ENCODE results near the gene AMACR.

The AMACR gene

DNA sequence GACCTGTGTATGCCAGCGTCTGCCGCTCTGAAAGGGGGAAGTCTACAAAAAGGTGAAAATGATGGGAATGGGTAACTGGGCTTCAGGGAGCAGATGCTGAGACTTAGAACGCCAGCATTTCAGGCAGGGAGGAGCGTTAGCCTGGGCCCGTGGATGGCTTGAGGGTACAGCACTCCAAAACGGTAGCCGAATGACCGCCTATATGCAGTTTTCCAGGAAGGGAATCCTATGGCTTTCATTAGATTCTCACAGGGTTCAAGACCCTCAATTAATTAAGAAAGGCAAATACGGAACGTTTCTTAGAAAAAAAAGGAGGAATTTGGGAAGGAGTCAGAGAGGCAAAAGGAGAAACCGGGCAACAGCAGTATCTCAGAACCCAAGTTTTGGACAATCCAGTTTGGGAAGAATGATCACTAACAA lies 639 bp downstream of the AMACR start:
- H3K9ac ChIP-seq (ENCODE audit: low read depth, low read length): peak overlapping the region; percentile 85
- H3K27me3 ChIP-seq (ENCODE audit: control insufficient read depth, insufficient read depth, low read length): no peaks in the 10 kb centered on the region
- H3K9me3 ChIP-seq (ENCODE audit: control insufficient read depth, insufficient read depth, low read length): no peaks in the 10 kb centered on the region
- H3K4me1 ChIP-seq (ENCODE audit: control insufficient read depth, insufficient read depth, low read length): peaks cover 15% of the 10 kb centered on the region
- peak overlapping the region; percentile 99 for H3K27ac ChIP-seq (ENCODE audit: low read depth, low read length)
- peaks cover 21% of the 10 kb centered on the region for H3K36me3 ChIP-seq (ENCODE audit: control insufficient read depth, insufficient read depth, low read length)
- peak overlapping the region; percentile 91 for H3K4me3 ChIP-seq (ENCODE audit: low read depth, low read length)

DNA sequence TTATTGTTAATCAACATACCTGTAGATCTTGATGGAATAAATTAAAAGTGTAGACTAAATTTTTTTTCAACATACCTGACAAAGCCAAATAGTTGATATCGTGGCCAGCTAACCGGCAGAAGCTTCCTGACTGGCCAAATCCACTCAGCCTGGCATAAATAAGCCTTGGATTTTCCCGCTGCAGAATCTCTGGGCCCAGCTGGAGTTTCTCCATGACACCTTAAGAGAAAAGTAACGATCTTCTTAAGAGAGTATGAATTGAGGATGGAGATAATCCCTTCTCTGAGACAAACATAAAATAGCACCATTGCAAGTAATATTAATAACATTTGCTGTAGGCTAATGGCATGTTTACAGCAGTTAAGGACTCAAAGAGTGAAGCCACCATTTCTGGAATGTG lies 2.2 kb downstream of the AMACR start:
- H3K9ac ChIP-seq (ENCODE audit: low read depth, low read length): no peak overlapping the region
- no peak overlapping the region for H3K27ac ChIP-seq (ENCODE audit: low read depth, low read length)
- H3K27me3 ChIP-seq (ENCODE audit: control insufficient read depth, insufficient read depth, low read length): no peaks in the 10 kb centered on the region
- H3K4me3 ChIP-seq (ENCODE audit: low read depth, low read length): no peak overlapping the region
- H3K9me3 ChIP-seq (ENCODE audit: control insufficient read depth, insufficient read depth, low read length): no peaks in the 10 kb centered on the region
- peaks cover 15% of the 10 kb centered on the region for H3K4me1 ChIP-seq (ENCODE audit: control insufficient read depth, insufficient read depth, low read length)
- peaks cover 21% of the 10 kb centered on the region for H3K36me3 ChIP-seq (ENCODE audit: control insufficient read depth, insufficient read depth, low read length)

DNA sequence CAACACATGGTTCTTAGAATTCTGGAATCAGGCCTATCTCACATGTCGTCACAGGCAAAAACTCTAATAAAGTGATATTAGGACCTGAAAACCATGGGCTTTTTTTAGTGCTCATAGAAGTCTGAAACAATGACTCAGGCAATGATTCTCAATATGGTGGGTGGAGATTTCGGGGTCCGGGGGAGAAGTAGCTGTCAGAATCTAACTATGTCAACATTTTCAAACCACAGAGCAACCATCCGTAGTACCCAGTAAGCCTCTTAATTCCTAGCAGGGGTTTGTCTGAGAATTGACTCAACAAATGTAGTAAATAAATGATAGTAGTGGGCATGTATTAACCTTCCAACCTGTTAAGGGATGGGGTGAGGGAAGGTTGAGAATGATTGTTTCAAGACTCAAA lies 2.6 kb downstream of the AMACR start:
- Histone ChIP-seq H3K36me3 (ENCODE audit: control insufficient read depth, insufficient read depth, low read length) (peaks cover 21% of the 10 kb centered on the region), H3K27ac (ENCODE audit: low read depth, low read length) (no peak overlapping the region), H3K4me1 (ENCODE audit: control insufficient read depth, insufficient read depth, low read length) (peaks cover 16% of the 10 kb centered on the region)

DNA sequence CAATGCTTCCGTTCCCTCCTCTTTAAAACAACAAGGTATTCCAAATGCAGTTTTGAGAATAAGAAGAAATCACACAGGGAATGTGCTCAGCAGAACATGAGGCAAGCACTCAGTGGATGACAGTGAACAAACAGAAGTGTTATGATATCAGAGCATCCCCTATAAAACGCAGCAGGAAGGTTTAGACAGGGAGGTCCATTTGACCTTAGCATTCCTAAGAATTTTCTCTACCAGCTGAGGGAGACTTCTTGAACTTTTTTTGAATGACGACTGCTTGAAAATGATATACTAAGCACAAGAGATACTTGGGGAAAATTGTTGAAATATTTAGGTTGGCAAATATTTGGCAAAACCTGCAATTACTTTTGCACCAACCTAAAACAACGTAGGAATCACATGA lies 3.9 kb downstream of the AMACR start:
- no peak overlapping the region for H3K4me3 ChIP-seq (ENCODE audit: low read depth, low read length)
- H3K36me3 ChIP-seq (ENCODE audit: control insufficient read depth, insufficient read depth, low read length): peaks cover 21% of the 10 kb centered on the region
- H3K27me3 ChIP-seq (ENCODE audit: control insufficient read depth, insufficient read depth, low read length): no peaks in the 10 kb centered on the region
- no peak overlapping the region for H3K9ac ChIP-seq (ENCODE audit: low read depth, low read length)
- no peaks in the 10 kb centered on the region for H3K9me3 ChIP-seq (ENCODE audit: control insufficient read depth, insufficient read depth, low read length)
- H3K27ac ChIP-seq (ENCODE audit: low read depth, low read length): no peak overlapping the region
- peaks cover 17% of the 10 kb centered on the region for H3K4me1 ChIP-seq (ENCODE audit: control insufficient read depth, insufficient read depth, low read length)

More for the DNA sequence above, 2.6 kb downstream of the AMACR start:
- Histone ChIP-seq H3K4me3 (ENCODE audit: low read depth, low read length) (no peak overlapping the region), H3K9me3 (ENCODE audit: control insufficient read depth, insufficient read depth, low read length) (no peaks in the 10 kb centered on the region), H3K27me3 (ENCODE audit: control insufficient read depth, insufficient read depth, low read length) (no peaks in the 10 kb centered on the region), H3K9ac (ENCODE audit: low read depth, low read length) (no peak overlapping the region)

DNA sequence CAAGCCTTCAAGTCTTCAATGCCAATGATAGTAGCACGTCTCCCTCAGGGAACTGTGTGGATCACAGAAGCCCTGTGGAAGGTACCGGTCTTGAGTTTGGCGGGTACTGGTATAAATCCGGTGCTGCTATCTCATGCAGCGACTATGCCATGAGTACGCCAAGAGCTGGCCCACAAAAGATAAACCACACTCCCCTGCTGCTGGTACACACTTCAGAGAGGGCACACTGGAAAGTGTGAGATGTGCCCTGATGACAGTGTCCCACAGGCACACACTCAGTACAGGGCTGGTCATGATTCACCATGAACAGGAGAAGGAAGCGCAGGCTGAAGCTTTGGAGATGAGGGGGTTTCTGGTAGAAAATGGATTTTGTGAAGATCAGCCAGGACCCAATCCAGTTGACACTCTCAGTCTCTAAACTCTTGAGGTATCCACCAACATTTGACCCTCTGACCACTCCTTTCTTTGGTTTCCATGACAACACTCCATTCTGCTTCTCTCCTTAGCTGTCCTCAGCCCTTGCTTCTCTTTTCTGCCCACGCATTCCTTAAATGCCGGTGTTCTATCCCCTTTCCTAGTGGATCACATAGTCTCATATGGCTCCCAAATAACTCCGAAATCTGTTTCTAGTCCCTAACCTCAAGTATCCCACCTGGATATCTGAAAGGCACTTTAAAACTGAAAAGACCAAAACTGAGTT lies 5.1 kb downstream of the AMACR start:
- Histone ChIP-seq H3K4me1 (ENCODE audit: control insufficient read depth, insufficient read depth, low read length) (peaks cover 13% of the 10 kb centered on the region), H3K27me3 (ENCODE audit: control insufficient read depth, insufficient read depth, low read length) (no peaks in the 10 kb centered on the region), H3K4me3 (ENCODE audit: low read depth, low read length) (no peak overlapping the region), H3K9me3 (ENCODE audit: control insufficient read depth, insufficient read depth, low read length) (no peaks in the 10 kb centered on the region), H3K27ac (ENCODE audit: low read depth, low read length) (no peak overlapping the region), H3K36me3 (ENCODE audit: control insufficient read depth, insufficient read depth, low read length) (peaks cover 21% of the 10 kb centered on the region), H3K9ac (ENCODE audit: low read depth, low read length) (no peak overlapping the region)

DNA sequence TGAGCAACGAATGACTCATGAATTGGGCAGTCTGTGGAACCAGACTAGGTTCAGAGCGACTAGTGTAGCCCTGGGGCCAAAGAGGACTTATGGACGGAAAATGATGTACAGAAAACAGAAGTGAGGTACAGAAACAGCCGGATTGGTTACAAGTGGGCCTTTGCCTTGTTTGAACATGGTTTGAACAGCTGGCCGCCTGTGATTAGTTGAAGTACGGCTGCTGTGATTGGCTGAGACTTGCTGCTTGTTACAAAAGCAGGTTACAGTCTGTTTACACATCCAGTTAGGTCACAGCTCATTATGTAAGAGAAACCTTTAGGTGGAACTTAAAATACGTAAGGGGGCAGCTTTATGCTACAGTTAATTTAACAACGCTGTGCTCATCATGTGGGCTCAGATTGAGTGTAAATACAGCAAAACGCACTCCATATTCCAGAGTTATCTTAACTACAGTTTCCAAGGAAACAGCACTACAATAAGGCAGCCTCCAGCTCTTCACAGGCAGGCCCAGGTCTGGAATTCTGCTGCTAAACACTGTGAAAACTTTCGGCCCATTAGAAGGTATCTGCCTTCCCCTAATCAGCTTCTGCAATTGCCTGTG lies 6.5 kb downstream of the AMACR start:
- no peak overlapping the region for H3K27ac ChIP-seq (ENCODE audit: low read depth, low read length)
- peaks cover 21% of the 10 kb centered on the region for H3K36me3 ChIP-seq (ENCODE audit: control insufficient read depth, insufficient read depth, low read length)
- H3K4me3 ChIP-seq (ENCODE audit: low read depth, low read length): no peak overlapping the region
- no peaks in the 10 kb centered on the region for H3K27me3 ChIP-seq (ENCODE audit: control insufficient read depth, insufficient read depth, low read length)
- no peak overlapping the region for H3K9ac ChIP-seq (ENCODE audit: low read depth, low read length)
- peaks cover 5% of the 10 kb centered on the region for H3K4me1 ChIP-seq (ENCODE audit: control insufficient read depth, insufficient read depth, low read length)
- H3K9me3 ChIP-seq (ENCODE audit: control insufficient read depth, insufficient read depth, low read length): no peaks in the 10 kb centered on the region

DNA sequence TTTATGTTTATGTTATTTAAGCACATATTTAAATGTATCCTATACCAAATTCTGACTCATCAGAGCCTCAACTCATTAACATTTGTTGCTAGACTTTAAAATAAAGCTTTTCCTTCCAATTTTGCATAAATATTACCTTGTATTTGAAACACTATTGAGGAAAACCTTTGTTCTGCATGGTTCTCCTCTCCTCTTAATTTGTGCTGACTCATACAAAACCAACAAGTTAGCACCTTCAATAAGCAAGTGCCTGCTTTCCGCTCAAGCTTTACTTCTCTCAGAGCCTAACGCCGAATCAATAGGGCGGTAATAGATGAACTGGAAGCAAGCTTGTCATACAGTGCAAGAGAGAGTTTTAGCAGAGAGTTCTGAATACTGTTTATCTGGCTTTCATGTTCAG lies 7.9 kb downstream of the AMACR start:
- Histone ChIP-seq H3K27ac (ENCODE audit: low read depth, low read length) (no peak overlapping the region), H3K9ac (ENCODE audit: low read depth, low read length) (no peak overlapping the region), H3K27me3 (ENCODE audit: control insufficient read depth, insufficient read depth, low read length) (no peaks in the 10 kb centered on the region), H3K4me3 (ENCODE audit: low read depth, low read length) (no peak overlapping the region), H3K9me3 (ENCODE audit: control insufficient read depth, insufficient read depth, low read length) (no peaks in the 10 kb centered on the region), H3K36me3 (ENCODE audit: control insufficient read depth, insufficient read depth, low read length) (peaks cover 21% of the 10 kb centered on the region), H3K4me1 (ENCODE audit: control insufficient read depth, insufficient read depth, low read length) (peaks cover 9% of the 10 kb centered on the region)

DNA sequence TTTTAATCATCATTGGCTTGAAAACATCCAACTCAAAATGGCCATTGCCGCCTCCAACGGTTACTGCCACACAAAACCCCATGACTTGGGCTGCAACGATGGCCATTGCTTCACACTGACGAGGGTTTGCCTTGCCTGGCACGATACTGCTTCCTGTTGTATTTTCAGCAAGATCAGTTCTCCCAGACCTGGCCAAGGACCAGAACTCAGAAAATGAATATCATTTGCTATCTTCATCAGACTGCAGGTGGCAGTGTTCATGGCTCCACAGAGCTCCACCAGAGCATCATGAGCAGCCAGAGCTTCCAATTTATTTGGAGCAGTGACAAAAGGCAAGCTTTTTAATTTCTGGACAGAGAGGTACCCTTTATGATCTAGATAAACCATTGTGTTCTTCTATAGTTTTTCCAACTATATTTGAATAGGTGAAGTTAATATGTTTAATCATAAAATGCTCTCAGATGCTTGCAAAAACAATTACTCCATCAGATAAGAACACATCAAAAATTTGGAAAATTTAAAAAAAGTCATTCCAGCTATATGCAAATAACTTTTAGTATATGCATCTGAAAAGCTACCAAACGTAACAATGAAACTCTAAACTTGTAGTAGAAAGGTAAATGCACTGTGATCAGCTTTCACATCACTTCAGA lies 10.4 kb downstream of the AMACR start:
- Histone ChIP-seq H3K4me3 (ENCODE audit: low read depth, low read length) (no peak overlapping the region), H3K27me3 (ENCODE audit: control insufficient read depth, insufficient read depth, low read length) (no peaks in the 10 kb centered on the region), H3K27ac (ENCODE audit: low read depth, low read length) (no peak overlapping the region), H3K4me1 (ENCODE audit: control insufficient read depth, insufficient read depth, low read length) (peaks cover 9% of the 10 kb centered on the region), H3K9me3 (ENCODE audit: control insufficient read depth, insufficient read depth, low read length) (no peaks in the 10 kb centered on the region), H3K9ac (ENCODE audit: low read depth, low read length) (no peak overlapping the region), H3K36me3 (ENCODE audit: control insufficient read depth, insufficient read depth, low read length) (peaks cover 6% of the 10 kb centered on the region)

DNA sequence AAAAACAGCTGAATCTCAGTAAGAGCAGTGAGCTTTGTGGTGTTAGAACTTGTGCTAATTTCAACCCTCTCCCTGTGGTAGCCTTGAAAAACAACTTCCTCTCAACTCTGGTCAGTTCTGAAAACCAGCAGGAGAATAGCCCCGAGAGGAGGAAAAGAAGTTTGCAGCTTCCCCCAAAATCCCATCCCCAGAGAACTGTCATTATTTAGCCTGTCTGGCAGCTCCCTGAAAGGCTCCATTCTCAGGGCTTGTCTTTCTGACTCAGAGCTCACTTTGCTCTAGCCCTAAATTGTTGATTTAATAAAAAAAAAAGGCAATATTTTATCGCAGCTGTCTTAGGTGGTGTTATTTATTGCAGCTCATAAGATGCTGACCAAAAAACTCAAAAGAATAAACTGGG lies 12.0 kb downstream of the AMACR start:
- no peak overlapping the region for H3K4me3 ChIP-seq (ENCODE audit: low read depth, low read length)
- H3K36me3 ChIP-seq (ENCODE audit: control insufficient read depth, insufficient read depth, low read length): peaks cover 6% of the 10 kb centered on the region
- peaks cover 9% of the 10 kb centered on the region for H3K4me1 ChIP-seq (ENCODE audit: control insufficient read depth, insufficient read depth, low read length)
- no peaks in the 10 kb centered on the region for H3K27me3 ChIP-seq (ENCODE audit: control insufficient read depth, insufficient read depth, low read length)
- H3K27ac ChIP-seq (ENCODE audit: low read depth, low read length): no peak overlapping the region
- no peaks in the 10 kb centered on the region for H3K9me3 ChIP-seq (ENCODE audit: control insufficient read depth, insufficient read depth, low read length)
- H3K9ac ChIP-seq (ENCODE audit: low read depth, low read length): no peak overlapping the region

DNA sequence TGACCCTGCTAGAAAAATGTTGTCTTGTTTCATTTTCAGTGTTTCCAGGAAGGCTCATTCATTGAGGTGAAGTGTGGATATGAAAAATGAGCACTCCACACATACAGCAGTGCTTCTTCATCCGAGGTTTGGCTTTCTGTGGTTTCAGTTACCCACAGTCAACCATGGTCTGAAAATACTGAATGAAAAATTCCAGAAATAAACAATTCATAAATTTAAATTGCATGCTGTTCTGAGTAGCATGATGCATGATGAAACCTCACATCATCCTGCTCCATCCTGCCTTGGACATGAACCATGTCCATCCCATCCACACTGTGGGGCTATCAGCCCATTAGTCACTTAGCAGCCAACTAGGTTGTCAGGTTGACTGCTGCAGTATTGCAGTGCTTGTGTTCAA lies 13.0 kb downstream of the AMACR start:
- H3K4me3 ChIP-seq (ENCODE audit: low read depth, low read length): no peak overlapping the region
- H3K9me3 ChIP-seq (ENCODE audit: control insufficient read depth, insufficient read depth, low read length): no peaks in the 10 kb centered on the region
- H3K27me3 ChIP-seq (ENCODE audit: control insufficient read depth, insufficient read depth, low read length): no peaks in the 10 kb centered on the region
- H3K27ac ChIP-seq (ENCODE audit: low read depth, low read length): no peak overlapping the region
- H3K9ac ChIP-seq (ENCODE audit: low read depth, low read length): no peak overlapping the region
- peaks cover 6% of the 10 kb centered on the region for H3K36me3 ChIP-seq (ENCODE audit: control insufficient read depth, insufficient read depth, low read length)
- H3K4me1 ChIP-seq (ENCODE audit: control insufficient read depth, insufficient read depth, low read length): peaks cover 5% of the 10 kb centered on the region

DNA sequence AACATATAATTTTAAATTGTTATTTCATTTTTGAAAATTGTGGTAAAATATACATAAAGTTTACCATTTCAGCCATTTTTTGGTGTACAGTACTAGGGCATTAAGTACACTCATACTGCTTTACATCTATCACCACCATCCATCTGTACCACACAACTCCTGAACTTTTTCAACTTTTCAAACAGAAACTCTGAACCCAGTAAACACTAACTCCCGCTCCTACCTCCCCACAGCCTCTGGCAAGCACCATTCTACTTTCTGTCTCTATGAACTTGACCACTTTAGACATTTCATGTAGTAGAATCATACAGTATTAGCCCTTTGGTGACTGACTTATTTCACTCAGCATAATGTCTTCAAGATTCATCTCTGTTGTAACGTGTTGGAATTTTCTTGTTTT lies 15.0 kb downstream of the AMACR start:
- Histone ChIP-seq H3K9ac (ENCODE audit: low read depth, low read length) (no peak overlapping the region), H3K27ac (ENCODE audit: low read depth, low read length) (no peak overlapping the region), H3K27me3 (ENCODE audit: control insufficient read depth, insufficient read depth, low read length) (no peaks in the 10 kb centered on the region), H3K9me3 (ENCODE audit: control insufficient read depth, insufficient read depth, low read length) (no peaks in the 10 kb centered on the region), H3K4me1 (ENCODE audit: control insufficient read depth, insufficient read depth, low read length) (0 out of 2 replicates have a peak, but pooled peaks cover 4% of the 10 kb centered on the region), H3K4me3 (ENCODE audit: low read depth, low read length) (no peak overlapping the region), H3K36me3 (ENCODE audit: control insufficient read depth, insufficient read depth, low read length) (peaks cover 21% of the 10 kb centered on the region)

Data from HUES48 (cell line).